GM21360 (cell line): Measurements from ENCODE around the gene AKAP13.

ENCODE experiments used
- ATAC-seq: cut with Tn5 transposase; IDR thresholded peaks from one replicate; pipeline ENCODE4 v1.9.1; 2021; ENCODE audit warnings: mild to moderate bottlenecking, moderate library complexity; ENCODE audit not compliant: unreplicated experiment

AKAP13 gene

DNA sequence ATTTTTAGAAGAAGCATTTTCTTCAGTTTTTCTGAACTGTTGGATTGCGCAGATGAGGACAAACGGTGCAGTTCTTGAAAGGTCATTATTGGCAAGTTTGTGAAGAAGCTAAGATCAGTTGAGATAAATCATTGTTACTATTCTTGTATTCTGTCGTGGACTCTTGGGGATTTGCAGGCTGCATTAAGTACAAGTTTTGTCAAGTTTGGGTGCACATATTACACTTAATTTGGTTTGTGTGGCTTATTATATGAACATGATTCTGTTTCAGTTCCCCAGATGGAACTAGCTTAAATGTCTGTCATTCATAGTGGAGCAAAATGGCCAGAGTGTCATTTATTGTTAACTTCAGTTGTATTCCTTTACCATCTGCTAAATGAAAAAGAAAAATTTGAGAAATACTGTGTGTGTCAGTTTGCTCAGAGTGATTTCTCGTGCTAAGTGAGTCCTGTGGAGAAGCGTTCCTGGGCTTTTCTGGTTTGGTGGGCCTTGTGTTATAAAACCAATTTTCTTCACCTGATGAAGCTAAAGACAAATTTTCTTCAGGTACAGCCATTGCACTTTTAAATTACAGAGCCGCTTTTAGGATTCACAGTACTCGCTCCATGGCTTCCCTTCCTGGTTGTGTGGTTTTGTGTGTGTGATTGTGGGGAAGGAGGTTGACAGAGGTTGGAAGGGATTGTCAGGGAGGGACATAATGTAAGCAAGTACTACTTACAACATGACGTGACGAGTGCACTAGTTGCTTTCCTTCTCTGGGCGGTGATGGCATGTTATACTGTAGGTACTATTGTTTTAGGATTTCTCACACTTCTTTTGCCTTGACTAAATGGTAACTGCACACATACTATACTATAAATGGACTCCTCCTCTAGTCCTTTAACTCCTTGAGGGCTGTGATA, 1.7 kb downstream of the AKAP13 start:
- no peak for ATAC-seq

- no peak for ATAC-seq
These were observed 2.5 kb downstream of the AKAP13 start for GRCh38 chr15:85382942-85383341.

GRCh38 chr15:85383470-85384148, 3.2 kb downstream of the AKAP13 start:
- ATAC-seq, result no peak

GRCh38 chr15:85386261-85386660, 5.9 kb downstream of the AKAP13 start:
- no peak for ATAC-seq

DNA sequence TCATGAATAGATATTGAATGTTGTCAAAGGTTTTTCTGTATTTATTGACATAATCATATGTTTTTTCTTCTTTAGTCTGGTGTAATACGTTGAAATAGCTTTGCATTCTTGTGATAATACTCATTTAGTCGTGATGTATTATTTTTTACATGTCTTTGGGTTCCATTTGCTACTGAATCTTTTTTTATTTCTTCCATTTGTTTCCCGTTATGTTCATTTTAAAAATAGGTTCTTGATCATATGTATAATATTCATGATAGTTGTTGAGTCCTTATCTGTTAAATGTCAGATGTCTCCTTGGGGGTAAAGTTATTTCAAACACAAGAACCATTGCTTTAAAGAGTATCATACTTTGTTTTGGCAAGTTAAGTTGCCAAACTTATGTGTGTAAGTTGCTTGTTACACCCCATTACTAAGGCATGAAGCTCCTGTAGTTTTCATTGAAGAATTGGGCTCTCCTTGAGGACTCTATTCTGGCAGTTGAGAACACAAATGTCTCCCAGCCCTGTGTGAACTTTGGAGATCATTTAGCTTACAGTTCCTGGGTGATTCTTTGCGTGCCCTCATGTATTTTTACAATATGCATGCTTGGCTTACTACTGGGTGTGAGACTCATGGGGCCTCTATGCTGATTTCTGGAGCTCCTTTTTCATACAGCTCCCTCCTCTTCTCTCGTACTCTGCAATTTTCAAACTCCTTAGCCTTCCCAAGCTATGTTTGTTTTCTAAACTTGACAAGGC, 8.3 kb downstream of the AKAP13 start:
- ATAC-seq, result no peak

DNA sequence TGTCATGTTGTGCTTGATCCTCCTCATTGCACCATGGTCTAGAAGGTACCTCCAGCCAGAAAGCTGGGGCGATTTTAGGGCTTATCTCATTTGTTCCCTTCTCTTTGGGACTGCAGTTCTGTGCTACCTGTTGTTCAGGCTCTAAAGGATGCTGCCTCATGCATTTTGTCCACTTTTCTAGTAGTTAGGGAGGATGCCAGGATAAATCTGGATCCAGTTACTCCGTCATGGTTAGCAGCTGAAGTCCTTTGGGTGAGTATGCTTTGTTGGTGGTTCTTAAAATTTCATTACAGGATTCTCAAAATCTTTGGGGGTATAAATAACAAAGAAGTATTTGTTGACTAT, 8.9 kb downstream of the AKAP13 start:
- no peak for ATAC-seq

DNA sequence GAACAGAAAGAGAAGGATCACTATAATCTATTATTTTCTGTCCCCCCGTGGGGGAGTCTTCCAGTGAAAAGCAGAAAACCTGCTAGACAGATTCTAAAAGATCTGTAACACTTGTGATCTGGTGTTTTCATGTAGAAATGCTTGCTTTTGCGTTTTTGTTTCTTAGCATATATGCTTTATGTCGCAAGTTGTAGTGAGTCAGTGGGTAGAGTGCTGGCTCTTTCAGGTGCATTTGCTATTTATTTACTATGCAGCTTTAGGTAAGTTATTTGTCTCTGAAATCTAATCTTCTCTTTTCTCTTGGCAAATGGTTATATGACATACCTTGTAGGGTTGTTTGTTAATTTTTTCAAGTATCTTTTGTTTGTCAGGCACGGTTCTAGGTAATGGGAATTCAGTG, 9.4 kb downstream of the AKAP13 start:
- ATAC-seq, result no peak

- no peak for ATAC-seq
These were observed 12.8 kb downstream of the AKAP13 start for GRCh38 chr15:85393210-85393609.

DNA sequence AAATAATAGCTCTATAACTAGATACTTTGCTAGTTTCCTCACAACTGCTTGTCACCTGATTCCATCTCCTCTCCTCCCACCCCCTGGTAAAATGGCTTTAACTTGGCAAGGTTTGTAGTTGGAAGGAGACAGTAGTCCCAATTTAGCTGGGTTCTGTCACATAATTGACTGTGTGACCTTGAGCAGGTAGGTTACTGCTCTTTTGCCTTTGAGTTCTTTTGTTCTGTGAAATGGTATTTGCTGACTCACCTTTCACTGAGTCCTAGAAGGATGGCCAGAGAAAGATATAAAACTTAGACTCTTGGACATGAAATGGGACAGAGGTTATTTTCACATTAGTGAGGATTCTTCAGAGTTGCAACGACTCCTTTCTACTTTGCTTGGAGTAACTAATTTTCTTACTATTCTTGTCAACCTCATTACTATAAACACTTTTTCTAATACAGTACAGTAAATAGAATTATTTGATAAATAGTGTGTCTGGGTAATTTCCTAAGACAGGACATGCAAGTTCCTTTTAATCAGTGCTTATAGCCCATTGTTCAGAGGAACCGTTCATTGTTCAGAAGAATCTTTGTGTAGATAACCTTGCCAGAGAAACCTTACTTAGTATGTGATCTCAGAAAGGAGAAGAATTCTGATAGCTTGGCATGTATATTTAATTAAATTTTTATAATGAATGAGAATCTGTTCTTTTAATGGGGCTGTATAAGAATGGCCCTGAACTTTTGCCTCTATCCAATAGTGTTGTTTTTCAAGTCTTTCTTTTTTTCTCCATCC, 14.3 kb downstream of the AKAP13 start:
- no peak for ATAC-seq

DNA sequence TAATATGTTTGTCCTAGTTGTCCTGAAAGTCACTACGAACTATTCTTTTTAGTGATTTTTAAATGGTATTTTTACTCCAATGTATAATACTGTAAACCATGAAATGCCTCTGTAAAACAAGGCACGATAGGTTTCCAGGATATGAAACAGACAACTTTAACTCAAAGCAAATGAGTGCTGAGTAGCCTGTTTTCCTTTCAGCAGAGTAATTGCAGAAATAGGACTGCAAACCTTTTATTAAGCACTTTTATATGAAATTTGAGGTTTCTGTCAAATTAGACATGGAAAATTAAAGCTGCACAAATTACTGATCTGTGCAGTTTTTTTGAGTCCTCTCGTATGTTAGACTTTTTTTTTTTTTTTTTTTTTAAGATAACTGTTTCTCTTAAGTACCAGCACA, 16.2 kb downstream of the AKAP13 start:
- ATAC-seq, result no peak

DNA sequence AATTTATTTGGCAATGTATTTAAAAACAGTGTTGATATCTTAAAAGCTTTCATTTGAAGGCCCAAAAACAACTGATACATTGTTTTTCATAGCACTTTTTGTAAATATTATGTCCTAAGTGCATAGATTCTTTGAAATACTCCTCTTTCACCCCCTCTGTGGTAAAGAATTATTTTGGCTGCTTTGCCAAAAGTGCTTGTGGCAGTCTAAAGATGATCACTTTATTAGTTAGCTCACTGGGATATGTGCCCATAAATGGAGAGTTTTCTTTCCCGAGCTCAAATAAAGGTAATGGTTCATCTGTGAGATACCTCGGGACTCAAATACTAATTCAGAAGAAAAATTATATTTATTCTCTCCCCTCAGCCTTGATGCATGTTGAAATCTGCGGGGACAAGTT, 16.7 kb downstream of the AKAP13 start:
- ATAC-seq, result no peak

- ATAC-seq, result no peak
These were observed 17.5 kb downstream of the AKAP13 start for GRCh38 chr15:85397926-85398325.

GRCh38 chr15:85398822-85399221, 18.4 kb downstream of the AKAP13 start:
- ATAC-seq, result no peak

GRCh38 chr15:85399627-85400026, 19.2 kb downstream of the AKAP13 start:
- ATAC-seq, result no peak

GRCh38 chr15:85400606-85401005, 20.2 kb downstream of the AKAP13 start:
- ATAC-seq, result no peak

DNA sequence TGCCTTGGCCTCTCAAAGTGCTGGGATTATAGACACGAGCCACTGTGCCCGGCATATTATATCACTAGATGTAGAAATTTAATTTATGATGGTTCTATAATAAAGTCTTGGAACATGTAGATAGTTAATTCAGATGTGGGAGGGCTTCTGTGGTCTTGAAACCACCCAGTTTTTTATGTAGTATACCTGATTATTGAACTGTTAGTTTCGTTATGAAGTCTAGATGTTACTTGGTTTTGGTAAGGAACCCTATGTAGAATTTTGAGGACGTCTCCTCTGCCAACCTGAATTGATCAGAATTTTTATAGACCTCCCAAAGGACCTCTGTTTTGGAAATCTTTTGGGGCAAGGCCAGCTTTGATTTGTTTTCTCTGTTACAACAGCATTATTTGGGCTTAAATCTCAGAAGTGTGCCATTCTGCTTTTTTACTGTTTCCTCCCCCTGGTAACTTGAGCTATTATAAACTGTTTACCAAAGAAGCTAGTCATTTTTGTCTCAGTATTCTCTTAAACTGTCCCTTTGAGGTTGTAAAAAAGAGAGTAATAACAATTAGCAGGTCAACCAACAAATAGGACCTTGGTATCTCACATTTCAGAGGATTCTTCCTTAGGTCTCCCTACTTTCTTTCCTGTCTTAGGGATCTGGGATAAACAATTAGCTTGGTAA, 20.8 kb downstream of the AKAP13 start:
- no peak for ATAC-seq

DNA sequence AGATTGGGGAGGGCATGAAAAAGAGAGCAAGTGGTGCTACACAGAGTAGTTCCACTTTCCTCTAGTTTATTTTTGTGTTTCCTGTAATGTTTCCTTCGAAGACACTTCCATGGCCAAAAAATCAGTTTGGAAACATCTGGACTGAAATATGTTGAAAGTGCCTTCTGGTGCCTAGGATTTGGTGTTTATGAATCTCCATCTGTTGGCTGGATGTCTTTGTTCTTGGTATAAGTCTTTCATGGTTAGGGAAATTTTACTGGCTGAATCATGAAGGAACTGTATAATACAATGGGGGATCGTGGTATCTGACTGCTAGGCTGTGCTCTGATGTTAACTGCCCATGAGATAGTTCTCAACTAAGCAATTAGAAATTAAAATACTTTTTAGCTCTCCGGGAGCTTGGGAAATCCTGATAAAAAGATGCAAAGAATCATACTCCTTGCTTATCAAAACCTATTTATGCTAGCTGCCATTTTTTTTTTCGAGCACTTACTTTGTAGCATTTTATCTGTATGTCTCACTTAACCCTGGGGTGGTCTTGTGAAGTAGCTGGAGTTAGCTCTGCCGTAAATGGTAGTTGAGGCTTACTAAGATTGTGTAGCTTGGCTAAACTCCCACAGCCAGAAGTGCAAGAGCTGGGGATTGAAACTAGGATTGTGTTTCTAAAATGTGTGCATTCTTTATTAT, 21.9 kb downstream of the AKAP13 start:
- ATAC-seq, result no peak

DNA sequence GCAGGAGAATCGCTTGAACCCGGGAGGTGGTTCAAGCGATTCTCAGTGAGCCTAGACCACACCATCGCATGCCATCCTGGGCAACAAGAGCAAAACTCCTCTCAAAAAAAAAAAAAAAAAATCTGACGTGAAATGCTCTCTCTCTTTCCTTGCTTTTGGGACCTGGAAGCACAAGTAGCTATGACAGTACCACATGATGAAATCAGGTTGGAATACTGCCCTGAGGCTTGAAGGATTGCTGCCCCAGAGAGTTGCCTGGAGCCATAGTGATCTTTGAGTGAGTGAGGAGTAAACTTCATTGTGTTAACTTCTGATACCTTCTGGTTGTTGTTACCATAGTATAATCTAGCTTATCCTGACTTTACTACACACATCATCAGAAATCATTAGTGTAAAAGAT, 23.3 kb downstream of the AKAP13 start:
- no peak for ATAC-seq

DNA sequence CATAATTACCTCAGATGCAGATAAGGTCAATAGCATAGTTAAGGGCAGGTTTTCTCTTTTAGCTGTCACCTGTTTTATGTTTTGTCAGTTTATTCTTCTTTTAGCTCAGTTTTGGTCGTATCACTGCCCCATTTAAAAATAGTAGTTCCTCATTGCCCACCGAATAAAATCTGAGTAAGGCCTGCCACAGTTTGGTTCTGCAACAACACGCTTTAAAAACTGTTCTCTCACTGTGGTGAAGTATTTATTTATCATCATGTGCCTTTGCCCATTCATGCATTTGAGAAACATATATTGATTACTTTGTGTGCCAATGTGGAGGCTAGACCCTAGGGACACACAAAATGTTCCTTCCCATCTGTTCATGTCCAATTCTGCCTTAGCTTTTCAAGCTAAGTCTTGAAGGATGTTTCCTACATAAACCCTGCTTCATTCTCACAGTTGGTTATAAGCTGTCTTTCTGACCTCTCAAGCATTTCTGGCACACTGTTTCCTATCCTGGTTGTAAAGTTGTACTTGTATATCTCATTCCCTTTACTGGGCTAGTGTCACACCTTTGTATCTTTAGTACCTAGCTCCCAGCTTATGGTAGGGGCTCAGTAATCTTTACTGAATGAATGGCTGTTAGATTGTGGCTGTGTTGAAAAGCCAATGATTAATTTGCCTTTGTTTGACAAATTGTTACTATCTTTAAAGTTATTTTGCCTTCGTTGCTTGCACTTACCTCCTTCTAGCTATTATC, 23.9 kb downstream of the AKAP13 start:
- no peak for ATAC-seq
